K562 (cell line): Measurements from ENCODE around the gene MLX. TPM values are rescaled to one million over a fixed set of nuclear protein-coding genes. Genes with fewer than 3 reads are reported as not detected.
A peak's percentile ranks its signal among the peaks of the same experiment; 100 is the strongest.

Experiments used
- ATF1 ChIP-seq, 2 experiments: fragments of 450-650 bp in 1 of 2; IDR thresholded peaks; 2 replicates each; pipeline ENCODE4 v1.6.1; 2016; ENCODE audit warnings: missing compliant biosample characterization in 1 of 2, missing genetic modification characterization in 1 of 2
- CBX1 ChIP-seq: sonication (generic); IDR thresholded peaks from 2 replicates; pipeline ENCODE4 v1.6.1; 2016; ENCODE audit warnings: antibody characterized with exemption, low read depth, mild to moderate bottlenecking
- CBX3 ChIP-seq, 2 experiments: IDR thresholded peaks; 1 replicate in 1 of 2; 2 replicates in 1 of 2; pipeline ENCODE4 v1.6.1; 2012; ENCODE audit warnings: inconsistent platforms in 2 of 2, low read length in 2 of 2, borderline replicate concordance in 1 of 2, control low read depth in 1 of 2
- CCNT2 ChIP-seq: IDR thresholded peaks from 2 replicates; pipeline ENCODE4 v1.6.1; 2011; ENCODE audit warnings: borderline replicate concordance, low read depth, mild to moderate bottlenecking, moderate library complexity, mixed read lengths, low read length; ENCODE audit not compliant: insufficient read length; ENCODE audit errors: extremely low read depth
- CHCHD3 ChIP-seq: fragments of 250-450 bp; sonication (Bioruptor Pico); IDR thresholded peaks from 2 replicates; pipeline ENCODE4 v2.1.2; 2022; ENCODE audit warnings: mild to moderate bottlenecking
- EGR1 ChIP-seq: fragments of 450-650 bp; conservative IDR thresholded peaks from 2 replicates; pipeline ENCODE4 v1.6.1; 2017; ENCODE audit warnings: mild to moderate bottlenecking
- ELF2 ChIP-seq: fragments of 250-450 bp; sonication (Bioruptor Pico); IDR thresholded peaks from 2 replicates; pipeline ENCODE4 v1.5.0; 2021; ENCODE audit warnings: mild to moderate bottlenecking
- GABPB1 ChIP-seq: sonication (generic); formaldehyde crosslinking; IDR thresholded peaks from 2 replicates; pipeline ENCODE4 v1.8.0; 2022; ENCODE audit warnings: mild to moderate bottlenecking, missing genetic modification reagents
- NCOA4 ChIP-seq: fragments of 450-650 bp; IDR thresholded peaks from 2 replicates; pipeline ENCODE4 v1.6.1; 2018; ENCODE audit warnings: mild to moderate bottlenecking; ENCODE audit not compliant: partially characterized antibody
- NFIC ChIP-seq: fragments of 450-650 bp; IDR thresholded peaks from 2 replicates; pipeline ENCODE4 v1.6.1; 2017; ENCODE audit warnings: mild to moderate bottlenecking, inconsistent platforms
- NR1H2 ChIP-seq: sonication (generic); formaldehyde crosslinking; IDR thresholded peaks from 2 replicates; pipeline ENCODE4 v1.4.0; 2020; ENCODE audit warnings: mild to moderate bottlenecking, missing genetic modification reagents
- NR2C2 ChIP-seq, 2 experiments: fragments of 200-800 bp in 1 of 2; sonication (Bioruptor generic) in 1 of 2; sonication (generic) in 1 of 2; formaldehyde crosslinking in 1 of 2; IDR thresholded peaks; 2 replicates each; pipeline versions ENCODE4 v1.6.1 to v1.8.0; 2016 to 2022; ENCODE audit warnings: mild to moderate bottlenecking in 1 of 2, missing compliant biosample characterization in 1 of 2, missing genetic modification characterization in 1 of 2, missing genetic modification reagents in 1 of 2
- POU5F1 ChIP-seq: fragments of 150-350 bp; IDR thresholded peaks from 2 replicates; pipeline ENCODE4 v1.6.1; 2014; ENCODE audit warnings: borderline replicate concordance, low read length, low read depth, mild to moderate bottlenecking; ENCODE audit not compliant: partially characterized antibody
- RBM14 ChIP-seq: fragments of 200-400 bp; formaldehyde crosslinking; IDR thresholded peaks from 2 replicates; pipeline ENCODE4 v1.6.1; 2018; ENCODE audit warnings: low read depth, mild to moderate bottlenecking, low read length, moderate library complexity, borderline replicate concordance; ENCODE audit not compliant: insufficient read depth
- polyA plus RNA-seq, 8 experiments: library from polyadenylated mRNA; depleted of rRNA in 4 of 8; stranded (reverse) in 5 of 8; unstranded in 3 of 8; fragments of >200 nt; fragmentation: Nextera tagmentation in 2 of 8; fragmentation: Illumina TruSeq in 1 of 8; extraction: Ambion mirVana in 2 of 8; extraction: Trizol in 1 of 8; gene quantifications; 2 replicates each; pipeline versions ENCODE4 v1.2.1 to v1.2.3, GENCODE V29; 2011 to 2014; ENCODE audit warnings: inconsistent platforms in 1 of 8, missing spikeins in 1 of 8
- total RNA-seq, 7 experiments: library from RNA; depleted of rRNA in 6 of 7; stranded (reverse); fragments of >200 nt in 6 of 7; fragmentation: Illumina TruSeq in 2 of 7; extraction: Trizol in 2 of 7; gene quantifications; 2 replicates each; pipeline versions ENCODE4 v1.2.1 to v1.2.3, GENCODE V29; 2011 to 2021; ENCODE audit warnings: low replicate concordance in 1 of 7
- TF ChIP-seq, protein P1 (sequence below): sonication (generic); formaldehyde crosslinking; IDR thresholded peaks from 2 replicates; pipeline ENCODE4 v1.9.0; 2022; ENCODE audit warnings: mild to moderate bottlenecking, missing genetic modification reagents
- TF ChIP-seq, protein P2 (sequence below), 2 experiments: fragments of 450-650 bp; formaldehyde crosslinking in 1 of 2; IDR thresholded peaks; 2 replicates each; pipeline versions ENCODE4 v1.4.0 to v1.6.1; 2014 to 2020; ENCODE audit warnings: mild to moderate bottlenecking in 2 of 2, borderline replicate concordance in 1 of 2, low read depth in 1 of 2
- TF ChIP-seq, protein P3 (sequence below): sonication (generic); formaldehyde crosslinking; IDR thresholded peaks from 2 replicates; pipeline ENCODE4 v1.9.0; 2022; ENCODE audit warnings: mild to moderate bottlenecking, missing genetic modification reagents

MLX gene
- total and polyA plus RNA-seq, 9 of the 15 experiments (the other 6 are each of a cell fraction or from before 2014, with no cell fraction given) = 42.9 to 100 (median 58.9) TPM

DNA sequence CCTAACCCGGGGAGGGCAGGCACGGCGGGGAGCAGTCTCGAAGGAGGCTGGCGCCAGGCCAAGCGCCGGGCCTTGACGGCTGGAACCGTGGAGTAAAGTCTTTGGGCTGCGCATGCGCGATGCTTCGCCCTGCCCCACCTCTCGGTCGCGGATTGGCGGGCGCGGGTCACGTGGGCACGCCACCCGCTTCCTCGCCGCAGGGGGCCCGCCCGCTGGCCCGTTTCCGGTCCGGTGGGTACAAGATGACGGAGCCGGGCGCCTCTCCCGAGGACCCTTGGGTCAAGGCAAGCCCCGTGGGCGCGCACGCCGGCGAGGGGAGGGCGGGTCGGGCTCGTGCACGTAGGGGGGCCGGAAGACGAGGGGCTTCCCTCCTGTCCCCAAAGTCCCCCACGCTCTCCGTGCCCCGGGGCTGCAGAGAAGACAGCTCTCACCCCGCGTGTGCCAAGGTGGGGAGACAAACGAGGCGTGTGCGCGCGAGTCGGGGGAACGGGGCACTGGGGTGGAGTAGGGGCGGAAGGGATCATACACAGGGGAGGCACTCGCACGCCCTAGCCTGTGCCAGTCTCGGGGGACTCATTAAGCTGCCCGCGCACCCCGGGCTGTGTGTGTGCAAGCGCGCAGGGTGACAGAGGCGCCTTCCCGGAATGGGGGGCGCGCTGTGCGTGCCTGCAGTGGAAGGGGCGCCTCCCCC, at the start of gene MLX (continued):
- TF ChIP-seq ELF2 (CRISPR knock-in tag) (peak; percentile 63; the same call in 1 of the 2 replicates), NR2C2 (CRISPR knock-in tag; IDR thresholded peaks at IDR 0.05) (no peak), NR2C2 (tag; IDR thresholded peaks at IDR 0.05) (0 out of 2 replicates have a peak, but pooled peaks have one; percentile 17), NR1H2 (CRISPR knock-in tag) (no peak), ATF1 (CRISPR knock-in tag; IDR thresholded peaks at IDR 0.05) (no peak), ATF1 (tag; IDR thresholded peaks at IDR 0.05) (peak; percentile 53), NFIC (peak; percentile 99), CBX1 (0 out of 2 replicates have a peak, but pooled peaks have one; percentile 62), CHCHD3 (CRISPR knock-in tag) (no peak), CCNT2 (peak; percentile 85), GABPB1 (CRISPR knock-in tag) (peak; percentile 86), POU5F1 (peak; percentile 16), RBM14 (0 out of 2 replicates have a peak, but pooled peaks have one; percentile 22), NCOA4 (no peak), EGR1 (peak; percentile 47; the same call in 1 of the 2 replicates), CBX3 (IDR thresholded peaks at IDR 0.05; ENCODE audit: borderline replicate concordance in 1 of 2, low read length in 2 of 2) (no peak)
- TF ChIP-seq, protein P1, sequence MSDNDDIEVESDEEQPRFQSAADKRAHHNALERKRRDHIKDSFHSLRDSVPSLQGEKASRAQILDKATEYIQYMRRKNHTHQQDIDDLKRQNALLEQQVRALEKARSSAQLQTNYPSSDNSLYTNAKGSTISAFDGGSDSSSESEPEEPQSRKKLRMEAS = peak; percentile 87
- TF ChIP-seq, protein P2, sequence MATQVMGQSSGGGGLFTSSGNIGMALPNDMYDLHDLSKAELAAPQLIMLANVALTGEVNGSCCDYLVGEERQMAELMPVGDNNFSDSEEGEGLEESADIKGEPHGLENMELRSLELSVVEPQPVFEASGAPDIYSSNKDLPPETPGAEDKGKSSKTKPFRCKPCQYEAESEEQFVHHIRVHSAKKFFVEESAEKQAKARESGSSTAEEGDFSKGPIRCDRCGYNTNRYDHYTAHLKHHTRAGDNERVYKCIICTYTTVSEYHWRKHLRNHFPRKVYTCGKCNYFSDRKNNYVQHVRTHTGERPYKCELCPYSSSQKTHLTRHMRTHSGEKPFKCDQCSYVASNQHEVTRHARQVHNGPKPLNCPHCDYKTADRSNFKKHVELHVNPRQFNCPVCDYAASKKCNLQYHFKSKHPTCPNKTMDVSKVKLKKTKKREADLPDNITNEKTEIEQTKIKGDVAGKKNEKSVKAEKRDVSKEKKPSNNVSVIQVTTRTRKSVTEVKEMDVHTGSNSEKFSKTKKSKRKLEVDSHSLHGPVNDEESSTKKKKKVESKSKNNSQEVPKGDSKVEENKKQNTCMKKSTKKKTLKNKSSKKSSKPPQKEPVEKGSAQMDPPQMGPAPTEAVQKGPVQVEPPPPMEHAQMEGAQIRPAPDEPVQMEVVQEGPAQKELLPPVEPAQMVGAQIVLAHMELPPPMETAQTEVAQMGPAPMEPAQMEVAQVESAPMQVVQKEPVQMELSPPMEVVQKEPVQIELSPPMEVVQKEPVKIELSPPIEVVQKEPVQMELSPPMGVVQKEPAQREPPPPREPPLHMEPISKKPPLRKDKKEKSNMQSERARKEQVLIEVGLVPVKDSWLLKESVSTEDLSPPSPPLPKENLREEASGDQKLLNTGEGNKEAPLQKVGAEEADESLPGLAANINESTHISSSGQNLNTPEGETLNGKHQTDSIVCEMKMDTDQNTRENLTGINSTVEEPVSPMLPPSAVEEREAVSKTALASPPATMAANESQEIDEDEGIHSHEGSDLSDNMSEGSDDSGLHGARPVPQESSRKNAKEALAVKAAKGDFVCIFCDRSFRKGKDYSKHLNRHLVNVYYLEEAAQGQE (IDR thresholded peaks at IDR 0.05; ENCODE audit: borderline replicate concordance) = peak; percentile 93
- TF ChIP-seq, protein P2 (CRISPR knock-in tag; IDR thresholded peaks at IDR 0.05; ENCODE audit: low read depth) = 0 out of 2 replicates have a peak, but pooled peaks have one; percentile 10
- TF ChIP-seq, protein P3, sequence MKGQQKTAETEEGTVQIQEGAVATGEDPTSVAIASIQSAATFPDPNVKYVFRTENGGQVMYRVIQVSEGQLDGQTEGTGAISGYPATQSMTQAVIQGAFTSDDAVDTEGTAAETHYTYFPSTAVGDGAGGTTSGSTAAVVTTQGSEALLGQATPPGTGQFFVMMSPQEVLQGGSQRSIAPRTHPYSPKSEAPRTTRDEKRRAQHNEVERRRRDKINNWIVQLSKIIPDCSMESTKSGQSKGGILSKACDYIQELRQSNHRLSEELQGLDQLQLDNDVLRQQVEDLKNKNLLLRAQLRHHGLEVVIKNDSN (CRISPR knock-in tag) = peak; percentile 99
